Activated CD4-positive, CD25-positive, alpha-beta regulatory T cell treated with anti-CD3 and anti-CD28 coated beads, Interleukin-2, amount 50 U/mL, for 72 hours (primary cell): Measurements from ENCODE around the gene PDE4C.
A peak's percentile ranks its signal among the peaks of the same experiment; 100 is the strongest.

Source experiments
- DNase-seq: peaks from one replicate; pipeline ENCODE4 v3.0.0; 2021

The PDE4C gene

DNA sequence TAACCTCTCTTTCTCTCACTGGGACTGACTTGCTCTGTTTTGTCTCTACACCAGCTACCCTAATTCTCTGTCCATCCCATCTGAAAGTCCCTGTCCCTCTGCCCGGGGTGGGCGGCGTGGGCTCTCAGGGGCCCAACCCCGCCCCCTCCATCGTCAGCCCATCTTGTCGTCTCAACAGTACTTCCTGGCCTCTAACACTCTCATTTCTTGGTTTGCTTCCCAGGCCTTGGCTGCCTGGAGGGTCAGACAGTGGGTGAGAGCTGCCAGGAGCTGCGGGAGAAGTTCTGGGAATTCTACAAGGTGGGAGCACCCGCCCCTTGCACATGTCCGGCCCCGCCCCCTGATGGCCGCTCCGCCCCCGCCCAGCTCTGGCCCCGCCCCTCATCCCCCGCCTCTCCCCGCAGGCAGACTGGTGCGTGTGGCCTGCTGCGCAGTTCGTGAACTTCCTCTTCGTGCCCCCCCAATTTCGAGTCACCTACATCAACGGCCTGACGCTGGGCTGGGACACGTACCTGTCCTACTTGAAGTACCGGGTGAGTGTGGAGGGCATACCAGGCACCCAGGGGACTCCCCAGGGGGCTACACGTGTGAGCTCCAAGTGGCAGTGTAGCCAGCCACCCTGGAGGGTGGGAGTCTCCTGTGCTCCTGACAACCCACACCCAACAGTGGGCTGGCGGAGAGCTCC is 31.5 kb downstream of the PDE4C start:
- no peak for DNase-seq

DNA sequence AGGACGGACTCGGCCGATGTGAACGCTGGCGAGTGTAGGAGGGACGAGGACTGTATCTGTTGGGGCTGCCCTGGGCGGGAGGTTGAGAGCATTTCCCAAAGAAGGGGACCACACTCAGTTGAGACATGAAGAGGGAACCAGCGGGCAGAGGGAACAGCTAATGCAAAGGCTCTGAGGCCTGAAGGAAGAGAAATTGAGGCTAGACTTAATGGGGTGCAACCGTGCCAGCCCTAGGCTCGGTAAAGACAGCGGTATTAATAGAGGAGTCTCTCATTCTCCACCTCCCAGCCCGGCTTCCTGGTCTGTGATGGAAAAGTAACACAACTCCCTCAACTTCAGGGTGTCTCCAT is 32.1 kb downstream of the PDE4C start:
- DNase-seq, result no peak

DNA sequence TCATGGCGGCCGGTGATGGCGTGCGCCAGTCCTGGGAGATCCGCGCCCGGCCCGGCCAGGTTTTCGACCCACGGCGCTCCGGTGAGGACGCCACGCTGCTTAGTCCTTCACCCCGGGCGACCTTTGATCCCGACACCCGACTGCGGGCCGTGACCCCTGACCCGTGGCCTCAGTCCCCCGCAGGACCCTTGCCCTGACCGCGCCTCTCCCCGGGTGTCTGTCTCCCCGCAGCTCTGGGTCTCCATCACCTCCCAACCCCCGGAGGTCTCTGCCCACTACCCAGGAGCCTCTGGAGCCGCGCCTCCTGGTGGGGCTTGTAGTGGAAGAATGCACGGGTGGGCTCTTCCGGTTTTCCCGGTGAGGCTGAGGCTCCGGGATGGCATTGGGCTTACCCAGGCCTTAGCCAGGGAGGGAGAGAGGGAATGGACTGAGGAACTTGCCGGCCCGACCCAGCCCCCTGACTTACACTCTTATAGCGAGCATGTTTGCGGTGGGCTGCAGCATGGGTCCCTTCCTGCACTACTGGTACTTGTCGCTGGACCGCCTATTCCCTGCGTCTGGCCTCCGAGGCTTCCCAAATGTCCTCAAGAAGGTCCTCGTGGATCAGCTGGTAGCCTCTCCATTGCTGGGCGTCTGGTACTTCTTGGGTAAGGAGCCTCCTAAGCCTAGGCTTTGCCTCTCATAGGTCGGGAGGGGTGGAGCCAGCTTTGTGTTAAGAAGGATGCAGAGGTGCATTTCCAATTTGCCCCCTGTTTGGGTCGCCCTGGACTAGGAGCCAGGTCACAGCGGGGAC is 32.7 kb downstream of the PDE4C start:
- no peak for DNase-seq

DNA sequence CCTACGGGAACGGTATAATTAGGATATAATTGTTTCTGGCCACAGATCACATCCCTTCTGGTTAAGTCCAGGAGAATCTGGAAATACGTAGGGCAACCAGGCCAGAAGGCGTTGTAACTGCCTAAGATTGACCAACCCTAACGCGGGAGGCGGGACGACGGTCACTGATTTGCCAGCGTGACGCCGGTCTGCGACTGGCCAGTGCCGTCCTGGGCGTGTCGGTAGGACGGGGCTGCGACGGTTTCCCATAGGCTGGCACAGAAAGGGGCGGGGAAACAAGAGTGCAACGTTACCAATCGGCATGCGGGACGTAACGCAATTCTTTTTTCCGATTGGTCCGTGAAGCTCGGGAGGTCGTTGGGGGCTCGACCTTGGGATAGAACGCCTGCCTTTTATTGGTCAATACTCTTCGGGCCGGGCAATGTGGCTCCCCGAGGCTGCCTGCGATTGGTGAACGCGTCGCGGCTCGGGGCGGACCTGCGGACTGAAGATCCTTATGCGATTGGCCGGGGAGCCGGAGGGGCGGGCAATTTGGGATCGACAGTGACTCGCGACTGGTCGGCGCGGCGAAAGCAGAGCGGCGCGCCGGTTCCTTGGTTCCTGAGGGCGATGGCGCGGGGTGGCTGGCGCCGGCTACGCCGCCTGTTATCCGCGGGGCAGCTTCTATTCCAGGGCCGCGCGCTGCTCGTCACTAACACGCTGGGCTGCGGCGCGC is 33.4 kb downstream of the PDE4C start, which contains the start of gene MPV17L2:
Gene MPV17L2 (plus strand): TSS at position 546 of the 715 bp plus-strand sequence. CDS start 64 bp downstream, at position 610.
- DNase-seq, result peak; percentile 96

DNA sequence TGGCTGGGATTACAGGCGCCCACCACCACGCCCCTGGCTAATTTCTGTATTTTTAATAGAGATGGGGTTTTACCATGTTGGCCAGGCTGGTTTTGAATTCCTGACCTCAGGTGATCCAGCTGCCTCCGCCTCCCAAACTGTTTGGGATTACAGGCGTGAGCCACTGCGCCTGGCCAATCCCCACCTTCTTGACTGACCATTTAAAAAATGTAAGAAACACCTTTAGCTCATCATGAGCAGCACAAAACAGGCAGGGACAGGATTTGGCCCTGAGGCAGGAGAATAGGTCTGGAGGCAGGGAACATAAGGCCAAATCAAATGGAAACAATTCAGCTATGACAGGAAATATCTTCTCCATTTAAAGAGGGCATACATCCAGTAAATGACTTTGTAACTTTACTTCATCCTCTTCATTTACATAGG is 34.6 kb downstream of the PDE4C start:
- DNase-seq, result no peak

DNA sequence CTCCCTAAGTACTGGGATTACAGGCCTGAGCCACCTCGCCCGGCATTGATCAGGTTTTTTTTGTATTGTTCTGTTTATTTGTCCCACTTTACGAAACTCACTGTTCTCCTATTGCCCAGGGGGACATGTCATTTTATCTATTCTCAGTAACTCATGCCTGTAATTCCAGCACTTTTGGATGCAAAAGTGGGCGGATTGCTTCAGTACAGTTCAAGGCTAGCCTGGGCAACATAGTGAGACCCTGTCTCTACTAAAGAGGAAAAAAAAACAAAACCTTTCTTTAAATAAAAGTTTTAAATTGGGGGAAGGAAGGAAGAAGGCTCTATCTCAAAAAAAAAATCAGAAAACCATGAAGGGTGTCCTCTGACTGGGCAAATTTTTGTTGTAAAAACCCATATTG is 36.0 kb downstream of the PDE4C start:
- no peak for DNase-seq

DNA sequence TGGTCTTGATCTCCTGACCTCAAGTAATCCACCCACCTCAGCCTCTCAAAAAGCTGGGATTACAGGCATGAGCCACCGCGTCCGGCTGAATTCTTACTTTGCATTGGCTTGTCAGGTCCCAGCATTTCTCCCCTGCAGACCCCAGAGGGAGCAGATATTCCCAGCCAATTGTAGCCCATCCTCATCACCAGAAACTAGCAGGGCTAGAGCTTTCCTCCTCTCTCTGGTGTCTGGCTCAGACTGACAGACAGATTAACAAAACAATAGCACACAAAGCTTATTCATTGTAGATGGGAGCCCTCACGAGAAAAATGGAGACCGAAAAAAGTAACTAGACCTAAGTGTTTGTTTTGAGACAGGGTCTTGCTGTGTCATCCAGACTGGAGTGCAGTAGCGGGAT is 40.7 kb downstream of the PDE4C start:
- no peak for DNase-seq

DNA sequence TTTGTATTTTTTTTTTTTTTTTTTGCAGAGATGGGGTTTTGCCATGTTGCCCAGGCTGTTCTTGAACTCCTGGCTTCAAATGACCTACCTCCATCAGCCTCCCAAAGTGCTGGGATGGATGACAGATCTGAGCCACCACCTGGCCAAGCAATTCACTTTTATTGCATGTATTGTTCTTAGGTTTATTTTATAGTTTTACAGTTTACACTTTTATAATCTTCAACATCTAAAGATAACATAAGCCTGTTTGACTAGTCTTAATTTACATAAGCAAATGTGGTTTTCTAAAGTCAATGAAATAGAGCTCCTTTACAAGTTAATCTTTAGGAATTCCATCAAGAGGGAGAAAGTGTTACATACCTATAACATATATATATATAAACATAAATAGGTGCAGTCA is 42.7 kb downstream of the PDE4C start:
- DNase-seq, result no peak

DNA sequence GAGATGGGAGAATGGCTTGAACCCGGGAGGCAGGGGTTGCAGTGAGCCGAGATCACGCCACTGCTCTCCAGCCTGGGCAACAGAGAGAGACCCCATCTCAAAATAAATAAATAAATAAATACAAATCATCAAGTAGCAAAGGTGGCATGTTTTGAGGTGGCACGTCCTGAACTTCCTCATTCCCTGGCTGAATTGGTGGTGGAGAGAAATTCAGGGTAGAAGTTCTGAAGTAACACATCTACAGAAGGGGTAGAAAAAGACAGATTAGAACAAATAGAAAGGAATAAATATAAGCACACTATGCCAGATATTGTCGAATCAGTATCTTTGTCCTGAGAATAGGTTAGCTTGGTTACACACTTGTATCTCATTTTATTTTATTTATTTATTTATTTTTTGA is 46.3 kb downstream of the PDE4C start:
- DNase-seq, result no peak

DNA sequence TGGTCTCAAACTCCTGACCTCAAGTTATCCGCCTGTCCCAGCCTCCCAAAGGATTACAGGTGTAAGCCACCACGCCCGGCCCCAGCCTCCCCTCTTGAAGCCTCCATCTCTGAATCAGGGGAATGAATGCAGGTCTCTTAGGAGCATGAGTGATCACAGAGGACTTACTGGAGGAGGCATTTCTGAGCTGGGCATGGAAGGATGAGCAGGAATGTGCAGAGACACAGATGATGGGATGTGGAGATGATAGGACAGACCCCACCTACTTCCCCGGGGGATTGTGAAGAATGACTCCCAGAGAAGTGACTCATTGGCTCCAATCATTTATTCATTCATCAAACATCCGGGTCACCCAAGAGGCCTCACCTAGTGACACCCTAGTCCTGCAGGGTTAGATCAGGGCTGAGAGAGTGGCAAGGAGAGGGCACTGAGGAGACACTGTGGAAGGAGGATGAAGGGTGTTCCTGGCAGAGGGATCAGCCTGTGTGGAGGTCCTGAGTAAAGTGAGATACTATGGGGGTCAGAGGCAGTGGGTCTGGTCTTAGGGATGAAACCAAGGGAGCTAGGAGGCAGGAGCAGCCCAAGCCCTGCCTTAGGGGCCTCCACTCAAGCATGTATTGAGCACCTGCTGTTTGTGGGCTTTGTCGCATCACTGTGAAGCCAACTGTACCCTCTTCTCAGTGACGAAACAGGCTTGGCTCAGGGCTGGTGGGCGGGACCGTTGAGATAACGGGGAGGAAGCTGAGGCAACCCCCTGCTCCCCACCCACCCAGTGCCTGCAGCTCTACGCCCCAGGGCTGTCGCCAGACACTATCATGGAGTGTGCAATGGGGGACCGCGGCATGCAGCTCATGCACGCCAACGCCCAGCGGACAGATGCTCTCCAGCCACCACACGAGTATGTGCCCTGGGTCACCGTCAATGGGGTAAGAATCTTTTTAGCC is 49.6 kb downstream of the PDE4C start:
- no peak for DNase-seq

DNA sequence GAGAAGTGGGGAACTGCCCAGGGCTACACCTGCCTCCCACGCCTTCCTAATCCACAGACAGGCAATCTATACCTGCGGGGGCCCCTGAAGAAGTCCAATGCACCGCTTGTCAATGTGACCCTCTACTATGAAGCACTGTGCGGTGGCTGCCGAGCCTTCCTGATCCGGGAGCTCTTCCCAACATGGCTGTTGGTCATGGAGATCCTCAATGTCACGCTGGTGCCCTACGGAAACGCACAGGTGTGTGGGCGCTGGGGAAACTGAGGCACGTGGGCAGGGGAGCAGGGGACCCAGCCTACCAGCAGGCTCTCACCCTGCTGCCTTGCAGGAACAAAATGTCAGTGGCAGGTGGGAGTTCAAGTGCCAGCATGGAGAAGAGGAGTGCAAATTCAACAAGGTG is 51.3 kb downstream of the PDE4C start:
- no peak for DNase-seq
